ENCODE results near the gene RXFP4. TPM values are rescaled to one million over a fixed set of nuclear protein-coding genes. Genes with fewer than 3 reads are reported as not detected.

Gene RXFP4
- total RNA-seq, 1 experiment from 2014 or later, result not detected

- Histone ChIP-seq H4K5ac (ENCODE audit: insufficient read length, low read depth, low read length) (no peak overlapping the region), H3K9me3 (ENCODE audit: control insufficient read depth, low read depth, low read length) (no peaks in the 10 kb centered on the region), H4K91ac (ENCODE audit: insufficient read length, low read depth, low read length) (no peak overlapping the region), H2BK15ac (ENCODE audit: low read depth, low read length) (no peak overlapping the region), H3K79me2 (ENCODE audit: insufficient read depth, low read length) (no peaks in the 10 kb centered on the region), H3K56ac (ENCODE audit: insufficient read length, low read depth, low read length) (no peak overlapping the region), H2AFZ (ENCODE audit: low read length) (no peak overlapping the region), H3K79me1 (ENCODE audit: insufficient read depth, low read depth, low read length, poor library complexity, severe bottlenecking) (no peaks in the 10 kb centered on the region), H2BK20ac (ENCODE audit: low read depth, low read length, poor library complexity, severe bottlenecking) (no peak overlapping the region), H3K9ac (ENCODE audit: extremely low read depth, insufficient read length, low read length) (no peak overlapping the region), H3K4me2 (ENCODE audit: insufficient read depth, insufficient read length, low read length) (no peak overlapping the region), H3K27ac (ENCODE audit: insufficient read length, low read depth, low read length) (no peak overlapping the region), H3K23me2 (ENCODE audit: insufficient read length, low read depth, low read length, poor library complexity, severe bottlenecking) (no peaks in the 10 kb centered on the region), H2BK12ac (ENCODE audit: insufficient read length, low read depth, low read length) (no peak overlapping the region), H2AK5ac (ENCODE audit: insufficient read length, low read length) (no peak overlapping the region), H3K18ac (ENCODE audit: insufficient read length, low read depth, low read length) (no peak overlapping the region), H3K4ac (ENCODE audit: low read depth, low read length) (no peak overlapping the region), H3K23ac (ENCODE audit: insufficient read length, low read depth, low read length) (no peak overlapping the region), H4K20me1 (ENCODE audit: control insufficient read depth, insufficient read depth, insufficient read length) (no peaks in the 10 kb centered on the region), H3K27me3 (ENCODE audit: insufficient read depth, low read length) (no peaks in the 10 kb centered on the region), H2BK120ac (ENCODE audit: low read depth, low read length, poor library complexity, severe bottlenecking) (no peak overlapping the region), H3K14ac (ENCODE audit: insufficient read depth, low read length) (no peak overlapping the region; the same call in 1 of the 2 replicates), H3K4me1 (ENCODE audit: insufficient read depth, low read length) (no peaks in the 10 kb centered on the region), H3T11ph (ENCODE audit: low read length) (no peak overlapping the region), H4K8ac (replicated peaks; ENCODE audit: insufficient read length, low read depth, low read length) (no peak overlapping the region), H2BK5ac (ENCODE audit: insufficient read length, low read length) (no peak overlapping the region)
- Mint-ChIP-seq H3K36me3 (ENCODE audit: insufficient read depth in 1 of 3, low read depth in 3 of 3) (peaks cover 0 to 3% (median 0%) of the 10 kb centered on the region in 3 experiments; a peak in 1 of 7 replicates), H3K4me1 (peaks cover 16 to 18% of the 10 kb centered on the region in 2 experiments), H3K27me3 (ENCODE audit: low read depth) (no peaks in the 10 kb centered on the region; the same call in none of the 2 replicates), H3K4me3 (no peak overlapping the region), H3K27ac (peak overlapping the region; percentile 31 to 75 (median 66); a peak in 3 of 7 replicates), H3K9me3 (no peaks in the 10 kb centered on the region)
- no peak for TF ChIP-seq CTCF (conservative IDR thresholded peaks at IDR 0.05)
- DNase-seq, result no peak
- no CpG with 5 or more reads among the region's 4 CpGs for WGBS (ENCODE audit: extremely low coverage, insufficient read length, low lambda C conversion rate)
Measured at GRCh38 chr1:155940482-155940992, 901 bp upstream of the RXFP4 start.
